Endodermal cell (in vitro differentiated cells): ENCODE results near the gene KIF18B. TPM values are rescaled to one million over a fixed set of nuclear protein-coding genes. Genes with fewer than 3 reads are reported as not detected.

Experiments used
- DNase-seq: peaks from one replicate; pipeline ENCODE4 v3.0.0-alpha.2; 2017
- H3K27ac ChIP-seq: 2 replicates; pipeline ENCODE4 v1.5.1; 2013; ENCODE audit warnings: mild to moderate bottlenecking, low read depth, low read length, moderate library complexity
- H3K27me3 ChIP-seq: 2 replicates; pipeline ENCODE4 v1.6.1; 2013; ENCODE audit warnings: mild to moderate bottlenecking, low read length, moderate library complexity; ENCODE audit not compliant: insufficient read depth, control insufficient read depth, poor library complexity, severe bottlenecking
- H3K36me3 ChIP-seq: 2 replicates; pipeline ENCODE4 v1.7.0; 2013; ENCODE audit warnings: mild to moderate bottlenecking, low read length, moderate library complexity; ENCODE audit not compliant: control insufficient read depth, insufficient read depth
- H3K4me1 ChIP-seq: one replicate; pipeline ENCODE4 v1.7.0; 2013; ENCODE audit warnings: low read length; ENCODE audit not compliant: control insufficient read depth, insufficient read depth
- H3K4me3 ChIP-seq: 2 replicates; pipeline ENCODE4 v1.5.1; 2013; ENCODE audit warnings: mild to moderate bottlenecking, low read length, moderate library complexity
- H3K9ac ChIP-seq: 2 replicates; pipeline ENCODE4 v1.6.1; 2013; ENCODE audit warnings: mild to moderate bottlenecking, low read length, moderate library complexity; ENCODE audit not compliant: poor library complexity, severe bottlenecking; ENCODE audit errors: extremely low read depth
- H3K9me3 ChIP-seq: 2 replicates; pipeline ENCODE4 v1.6.1; 2013; ENCODE audit warnings: mild to moderate bottlenecking, low read length, moderate library complexity; ENCODE audit not compliant: control insufficient read depth
- H3K27ac Mint-ChIP-seq: 2 replicates; pipeline ENCODE4 v1.8.0; 2020; ENCODE audit warnings: mixed read lengths
- H3K27me3 Mint-ChIP-seq: 2 replicates; pipeline ENCODE4 v1.8.0; 2021; ENCODE audit warnings: mild to moderate bottlenecking, mixed read lengths; ENCODE audit not compliant: insufficient read depth
- H3K36me3 Mint-ChIP-seq: 2 replicates; pipeline ENCODE4 v1.8.0; 2020; ENCODE audit warnings: low read depth, mixed read lengths
- H3K4me1 Mint-ChIP-seq: 2 replicates; pipeline ENCODE4 v1.8.0; 2020; ENCODE audit warnings: mixed read lengths
- H3K4me3 Mint-ChIP-seq: 2 replicates; pipeline ENCODE4 v1.8.0; 2020; ENCODE audit warnings: mild to moderate bottlenecking, moderate library complexity, mixed read lengths
- H3K9me3 Mint-ChIP-seq: 2 replicates; pipeline ENCODE4 v1.8.0; 2020; ENCODE audit warnings: mild to moderate bottlenecking, mixed read lengths
- CTCF ChIP-seq: fragments of 200-600 bp; sonication (generic); conservative IDR thresholded peaks from 2 replicates; pipeline ENCODE4 v1.5.0; 2021; ENCODE audit warnings: antibody characterized with exemption, mild to moderate bottlenecking
- WGBS, 2 experiments: methylation state at CpG; one replicate each; pipeline versions ENCODE4 v1.1.5 to v1.1.7; 2013; ENCODE audit warnings: missing lambda C conversion rate in 2 of 2, mixed read lengths in 1 of 2; ENCODE audit not compliant: insufficient coverage in 1 of 2, insufficient read length in 1 of 2; 5-methylcytosine and 5-hydroxymethylcytosine counted together
- total RNA-seq, 2 donors: library from RNA; stranded (reverse); fragmentation: NEBNext Ultra II Directional in 1 of 2; extraction: Animal tissue kit (Norgen Biotek cat#: 25700) in 1 of 2; gene quantifications; 2 replicates in 1 of 2; 3 replicates in 1 of 2; pipeline ENCODE4 v1.2.1, GENCODE V29; 2021

The KIF18B gene
- total RNA-seq, 2 donors from 2014 or later = 43.5 to 64.7 TPM

- peaks cover 51% of the 10 kb centered on the region for H3K36me3 Mint-ChIP-seq
- WGBS, 2 experiments = 94 to 100% methylated on average over 1 to 2 of the region's 2 CpGs
Measured at GRCh38 chr17:44884941-44885340, 62.6 kb downstream of the KIF18B start.

GRCh38 chr17:44881145-44881544 lies 66.4 kb downstream of the KIF18B start:
- no peaks in the 10 kb centered on the region for H3K9me3 ChIP-seq
- H3K4me3 Mint-ChIP-seq = no peak overlapping the region
- no peaks in the 10 kb centered on the region for H3K27me3 Mint-ChIP-seq
- no peak overlapping the region for H3K27ac ChIP-seq
- peaks cover 71% of the 10 kb centered on the region for H3K36me3 Mint-ChIP-seq
- H3K9ac ChIP-seq = no peak overlapping the region
- TF ChIP-seq CTCF = no peak
- peaks cover 94% of the 10 kb centered on the region for H3K36me3 ChIP-seq
- no peaks in the 10 kb centered on the region for H3K27me3 ChIP-seq
- no peaks in the 10 kb centered on the region for H3K4me1 ChIP-seq
- no peaks in the 10 kb centered on the region for H3K9me3 Mint-ChIP-seq
- 97 to 98% methylated on average over 4 of the region's 4 CpGs for WGBS, 2 experiments
- no peaks in the 10 kb centered on the region for H3K4me1 Mint-ChIP-seq
- no peak overlapping the region for H3K4me3 ChIP-seq
- DNase-seq = no peak
- H3K27ac Mint-ChIP-seq = no peak overlapping the region

More at GRCh38 chr17:44884941-44885340, 62.6 kb downstream of the KIF18B start:
- H3K9me3 ChIP-seq = no peaks in the 10 kb centered on the region
- no peaks in the 10 kb centered on the region for H3K4me1 ChIP-seq
- no peaks in the 10 kb centered on the region for H3K9me3 Mint-ChIP-seq
- no peaks in the 10 kb centered on the region for H3K27me3 ChIP-seq
- peaks cover 73% of the 10 kb centered on the region for H3K36me3 ChIP-seq
- no peak for DNase-seq
- no peak overlapping the region for H3K27ac Mint-ChIP-seq
- no peak overlapping the region for H3K4me3 ChIP-seq
- H3K27me3 Mint-ChIP-seq = no peaks in the 10 kb centered on the region
- no peak overlapping the region for H3K27ac ChIP-seq
- H3K9ac ChIP-seq = no peak overlapping the region
- no peak overlapping the region for H3K4me3 Mint-ChIP-seq
- H3K4me1 Mint-ChIP-seq = no peaks in the 10 kb centered on the region
- no peak for TF ChIP-seq CTCF

GRCh38 chr17:44880062-44880461 lies 67.5 kb downstream of the KIF18B start:
- peaks cover 92% of the 10 kb centered on the region for H3K36me3 ChIP-seq
- no peaks in the 10 kb centered on the region for H3K9me3 Mint-ChIP-seq

More at GRCh38 chr17:44880062-44880461, 67.5 kb downstream of the KIF18B start:
- no peak for DNase-seq
- Mint-ChIP-seq H3K27ac (no peak overlapping the region), H3K36me3 (peaks cover 72% of the 10 kb centered on the region), H3K4me1 (no peaks in the 10 kb centered on the region), H3K27me3 (no peaks in the 10 kb centered on the region), H3K4me3 (no peak overlapping the region)
- Histone ChIP-seq H3K9ac (no peak overlapping the region), H3K27ac (no peak overlapping the region), H3K27me3 (no peaks in the 10 kb centered on the region), H3K4me1 (no peaks in the 10 kb centered on the region), H3K4me3 (no peak overlapping the region), H3K9me3 (no peaks in the 10 kb centered on the region)
- WGBS, 2 experiments = 95 to 100% methylated on average over 1 to 2 of the region's 2 CpGs
- no peak for TF ChIP-seq CTCF
